Choroid plexus epithelial cell (primary cell): Measurements from ENCODE around the gene FOXN3.

ENCODE experiments used
- DNase-seq: peaks from one replicate; pipeline ENCODE4 v3.0.0-alpha.2; 2010; ENCODE audit warnings: low read depth
- H3K4me3 ChIP-seq: 2 replicates; pipeline ENCODE4 v1.5.1; 2011; ENCODE audit warnings: low read depth, mild to moderate bottlenecking, control low read depth, low read length, moderate library complexity
- CTCF ChIP-seq: conservative IDR thresholded peaks from 2 replicates; pipeline ENCODE4 v1.5.1; 2011; ENCODE audit warnings: low read depth, mild to moderate bottlenecking, control low read depth, inconsistent platforms, low read length, moderate library complexity

The FOXN3 gene

GRCh38 chr14:89279649-89280232 is 137.3 kb downstream of the FOXN3 start:
- TF ChIP-seq CTCF, result no peak
- DNase-seq, result no peak
- H3K4me3 ChIP-seq, result no peak overlapping the region

GRCh38 chr14:89277203-89277602 is 139.8 kb downstream of the FOXN3 start:
- no peak for DNase-seq
- no peak overlapping the region for H3K4me3 ChIP-seq
- TF ChIP-seq CTCF, result no peak

- DNase-seq, result peak; percentile 91
- TF ChIP-seq CTCF, result no peak
- no peak overlapping the region for H3K4me3 ChIP-seq
Observed at GRCh38 chr14:89276424-89276975, 140.5 kb downstream of the FOXN3 start.

- no peak overlapping the region for H3K4me3 ChIP-seq
- TF ChIP-seq CTCF, result no peak
- DNase-seq, result no peak
Observed at GRCh38 chr14:89270439-89271227, 146.4 kb downstream of the FOXN3 start.

GRCh38 chr14:89269404-89269803 is 147.6 kb downstream of the FOXN3 start:
- no peak for TF ChIP-seq CTCF
- H3K4me3 ChIP-seq, result no peak overlapping the region
- DNase-seq, result no peak

- TF ChIP-seq CTCF, result no peak
- DNase-seq, result no peak
Observed at GRCh38 chr14:89268514-89268913, 148.5 kb downstream of the FOXN3 start.

More at GRCh38 chr14:89268514-89268913, 148.5 kb downstream of the FOXN3 start:
- no peak overlapping the region for H3K4me3 ChIP-seq
